ENCODE measurements around the gene DAPK2. TPM values are rescaled to one million over a fixed set of nuclear protein-coding genes. Genes with fewer than 3 reads are reported as not detected.

The DAPK2 gene
- total RNA-seq, 1 donor from 2014 or later = 2.6 TPM

DNA sequence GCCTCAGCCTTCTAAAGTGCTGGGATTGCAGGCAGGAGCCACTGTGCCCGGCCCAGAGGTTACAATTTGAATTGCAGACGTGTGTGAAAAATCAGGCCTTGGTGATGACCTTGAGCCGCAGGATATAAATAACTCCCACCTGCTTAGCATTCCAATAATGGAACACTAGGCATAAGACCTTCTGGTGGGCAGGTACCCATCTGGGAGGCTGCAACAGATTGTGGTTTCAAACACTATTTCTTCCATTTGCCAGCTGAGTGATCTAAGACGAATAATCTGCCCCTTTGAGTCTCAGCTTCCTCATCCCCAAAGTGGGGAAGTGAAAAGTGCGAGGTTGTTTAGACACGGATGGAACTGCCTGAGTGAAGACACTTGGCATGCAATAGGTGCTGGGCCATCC is 164.9 kb downstream of the DAPK2 start:
- no peaks in the 10 kb centered on the region for H3K9me3 Mint-ChIP-seq
- peaks cover 2% of the 10 kb centered on the region for H3K4me1 Mint-ChIP-seq
- no peak overlapping the region for H3K27ac Mint-ChIP-seq
- TF ChIP-seq, protein P1, sequence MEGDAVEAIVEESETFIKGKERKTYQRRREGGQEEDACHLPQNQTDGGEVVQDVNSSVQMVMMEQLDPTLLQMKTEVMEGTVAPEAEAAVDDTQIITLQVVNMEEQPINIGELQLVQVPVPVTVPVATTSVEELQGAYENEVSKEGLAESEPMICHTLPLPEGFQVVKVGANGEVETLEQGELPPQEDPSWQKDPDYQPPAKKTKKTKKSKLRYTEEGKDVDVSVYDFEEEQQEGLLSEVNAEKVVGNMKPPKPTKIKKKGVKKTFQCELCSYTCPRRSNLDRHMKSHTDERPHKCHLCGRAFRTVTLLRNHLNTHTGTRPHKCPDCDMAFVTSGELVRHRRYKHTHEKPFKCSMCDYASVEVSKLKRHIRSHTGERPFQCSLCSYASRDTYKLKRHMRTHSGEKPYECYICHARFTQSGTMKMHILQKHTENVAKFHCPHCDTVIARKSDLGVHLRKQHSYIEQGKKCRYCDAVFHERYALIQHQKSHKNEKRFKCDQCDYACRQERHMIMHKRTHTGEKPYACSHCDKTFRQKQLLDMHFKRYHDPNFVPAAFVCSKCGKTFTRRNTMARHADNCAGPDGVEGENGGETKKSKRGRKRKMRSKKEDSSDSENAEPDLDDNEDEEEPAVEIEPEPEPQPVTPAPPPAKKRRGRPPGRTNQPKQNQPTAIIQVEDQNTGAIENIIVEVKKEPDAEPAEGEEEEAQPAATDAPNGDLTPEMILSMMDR (IDR thresholded peaks at IDR 0.05; ENCODE audit: unreplicated experiment) = no peak
- H3K36me3 Mint-ChIP-seq = no peaks in the 10 kb centered on the region
- peaks cover 13% of the 10 kb centered on the region for H3K27me3 Mint-ChIP-seq (ENCODE audit: low read depth)
- DNase-seq (ENCODE audit: low spot score in 2 of 2, unreplicated experiment in 2 of 2) = no peak
- H3K4me3 Mint-ChIP-seq = no peak overlapping the region

DNA sequence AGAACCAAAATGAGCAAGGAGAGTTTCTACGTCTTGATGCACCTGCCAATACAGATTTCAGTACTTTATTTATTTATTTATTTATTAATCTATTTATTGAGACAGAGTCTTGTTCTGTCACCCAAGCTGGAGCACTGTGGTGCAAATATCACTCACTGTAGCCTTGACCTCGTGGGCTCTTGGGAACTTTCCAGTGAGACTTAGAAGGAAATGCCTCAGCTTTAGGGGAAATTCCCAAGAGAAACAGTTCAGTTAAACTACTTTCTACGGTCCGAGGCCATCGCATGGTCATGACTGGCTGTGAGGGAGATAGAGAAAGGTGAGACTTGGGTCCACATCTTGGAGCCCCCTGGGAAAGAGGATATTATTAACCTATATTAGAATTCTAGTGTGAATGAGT is 165.5 kb downstream of the DAPK2 start:
- Mint-ChIP-seq H3K27ac (no peak overlapping the region), H3K4me3 (no peak overlapping the region), H3K4me1 (peaks cover 2% of the 10 kb centered on the region), H3K27me3 (ENCODE audit: low read depth) (peaks cover 13% of the 10 kb centered on the region), H3K9me3 (no peaks in the 10 kb centered on the region), H3K36me3 (no peaks in the 10 kb centered on the region)
- TF ChIP-seq, protein P1 (IDR thresholded peaks at IDR 0.05; ENCODE audit: unreplicated experiment) = no peak
- no peak for DNase-seq (ENCODE audit: low spot score in 2 of 2, unreplicated experiment in 2 of 2)

DNA sequence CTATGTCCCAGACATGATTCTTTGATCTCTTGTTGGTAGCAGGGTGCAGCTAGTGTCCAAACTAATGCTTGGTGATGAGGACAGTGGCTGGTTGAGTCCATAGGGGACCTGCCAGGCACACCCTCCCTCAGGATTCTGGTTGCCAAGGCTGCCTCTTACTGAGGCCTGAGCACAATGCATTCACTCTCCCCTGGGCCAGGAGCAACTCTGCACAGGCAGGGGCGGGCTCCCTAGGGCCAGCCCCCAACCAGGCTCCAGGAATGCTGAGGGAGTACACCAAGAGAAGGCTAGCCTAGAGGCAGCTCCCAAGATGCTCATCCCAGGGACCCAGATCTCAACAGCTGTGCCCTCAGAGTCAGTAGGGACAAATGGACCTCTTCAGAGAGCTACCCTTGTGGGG is 166.3 kb downstream of the DAPK2 start:
- Mint-ChIP-seq H3K9me3 (no peaks in the 10 kb centered on the region), H3K27ac (no peak overlapping the region), H3K4me1 (peaks cover 4% of the 10 kb centered on the region), H3K27me3 (ENCODE audit: low read depth) (peaks cover 13% of the 10 kb centered on the region), H3K36me3 (no peaks in the 10 kb centered on the region), H3K4me3 (no peak overlapping the region)
- no peak for DNase-seq (ENCODE audit: low spot score in 2 of 2, unreplicated experiment in 2 of 2)
- TF ChIP-seq, protein P1 (IDR thresholded peaks at IDR 0.05; ENCODE audit: unreplicated experiment) = no peak

DNA sequence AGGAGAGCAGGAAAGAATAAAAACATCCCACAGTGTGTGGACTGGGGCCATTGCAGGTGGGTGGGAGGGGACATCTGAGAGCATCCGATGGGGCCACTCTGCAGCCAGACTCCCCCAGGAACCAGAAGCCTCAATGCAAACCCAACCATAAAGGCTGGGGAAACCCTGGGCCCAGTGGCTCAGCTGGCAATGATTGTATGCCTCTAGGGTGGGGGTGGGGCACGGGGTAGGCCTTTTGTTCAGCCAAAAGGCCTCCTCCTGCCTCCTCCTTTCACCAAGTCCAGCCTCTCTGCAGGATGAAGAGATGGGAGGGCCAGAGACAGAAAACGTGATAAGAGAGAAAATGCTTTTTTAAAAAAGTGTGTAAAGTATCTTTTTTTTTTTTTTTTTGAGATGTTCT is 167.1 kb downstream of the DAPK2 start:
- Mint-ChIP-seq H3K4me1 (peaks cover 4% of the 10 kb centered on the region), H3K27ac (no peak overlapping the region), H3K9me3 (no peaks in the 10 kb centered on the region), H3K36me3 (no peaks in the 10 kb centered on the region), H3K27me3 (ENCODE audit: low read depth) (peaks cover 10% of the 10 kb centered on the region), H3K4me3 (no peak overlapping the region)
- no peak for DNase-seq (ENCODE audit: low spot score in 2 of 2, unreplicated experiment in 2 of 2)
- TF ChIP-seq, protein P1 (IDR thresholded peaks at IDR 0.05; ENCODE audit: unreplicated experiment) = no peak

DNA sequence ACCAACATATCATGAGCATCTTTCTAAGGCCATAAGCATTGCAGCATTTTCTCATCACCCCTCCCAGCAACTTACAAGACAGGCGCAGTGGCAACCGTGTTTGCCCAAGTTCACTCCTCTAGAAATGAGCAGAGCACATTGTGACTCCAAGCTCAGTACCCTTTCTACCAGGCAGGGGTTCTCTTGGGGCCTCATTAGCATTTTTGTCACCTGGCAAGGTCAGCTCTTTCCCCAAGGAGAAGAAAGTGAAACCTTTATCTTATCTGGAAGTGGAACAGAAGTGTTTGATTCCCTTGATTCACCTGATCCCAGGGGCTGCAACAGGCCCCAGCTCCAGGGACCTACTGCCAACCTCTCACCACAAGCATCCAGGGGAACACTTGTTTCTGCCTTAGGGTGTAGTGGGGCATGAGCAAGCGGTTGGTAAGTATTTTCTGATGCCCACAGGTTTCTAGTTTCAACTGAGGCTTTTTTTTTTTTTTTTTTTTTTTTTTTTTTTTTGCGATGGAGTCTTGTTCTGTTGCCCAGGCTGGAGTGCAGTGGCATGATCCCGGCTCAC is 168.5 kb downstream of the DAPK2 start:
- H3K4me3 Mint-ChIP-seq = no peak overlapping the region
- peaks cover 3% of the 10 kb centered on the region for H3K9me3 Mint-ChIP-seq
- no peaks in the 10 kb centered on the region for H3K36me3 Mint-ChIP-seq
- peaks cover 4% of the 10 kb centered on the region for H3K4me1 Mint-ChIP-seq
- TF ChIP-seq, protein P1 (IDR thresholded peaks at IDR 0.05; ENCODE audit: unreplicated experiment) = no peak
- H3K27ac Mint-ChIP-seq = no peak overlapping the region
- H3K27me3 Mint-ChIP-seq (ENCODE audit: low read depth) = peaks cover 12% of the 10 kb centered on the region
- DNase-seq (ENCODE audit: low spot score in 2 of 2, unreplicated experiment in 2 of 2) = no peak
